HEK293 (cell line): Measurements from ENCODE around the gene CKMT2.

Experiments used
- HOXA7 ChIP-seq: sonication (generic); formaldehyde crosslinking; IDR thresholded peaks from 2 replicates; pipeline ENCODE4 v1.8.1; 2022; ENCODE audit warnings: missing genetic modification reagents, borderline replicate concordance
- HOXC10 ChIP-seq: sonication (generic); formaldehyde crosslinking; IDR thresholded peaks from 2 replicates; pipeline ENCODE4 v1.8.1; 2023; ENCODE audit warnings: mild to moderate bottlenecking, missing genetic modification reagents
- KLF10 ChIP-seq: fragments of 450-650 bp; IDR thresholded peaks from 2 replicates; pipeline ENCODE4 v1.5.1; 2018; ENCODE audit warnings: missing biosample characterization, mild to moderate bottlenecking, missing genetic modification characterization
- KLF8 ChIP-seq: fragments of 450-650 bp; formaldehyde crosslinking; IDR thresholded peaks from 2 replicates; pipeline ENCODE4 v1.5.1; 2016; ENCODE audit warnings: missing biosample characterization, missing genetic modification characterization
- MYNN ChIP-seq: fragments of 450-650 bp; formaldehyde crosslinking; IDR thresholded peaks from 2 replicates; pipeline ENCODE4 v1.5.1; 2016; ENCODE audit warnings: missing biosample characterization, missing genetic modification characterization, borderline replicate concordance
- MZF1 ChIP-seq: fragments of 450-650 bp; formaldehyde crosslinking; IDR thresholded peaks from 2 replicates; pipeline ENCODE4 v1.5.1; 2017; ENCODE audit warnings: missing biosample characterization, missing genetic modification characterization, borderline replicate concordance
- TCF7L2 ChIP-seq: IDR thresholded peaks from 2 replicates; pipeline ENCODE4 v1.6.1; 2011; ENCODE audit warnings: low read depth, mild to moderate bottlenecking, inconsistent platforms, low read length, moderate library complexity, borderline replicate concordance
- TRIM28 ChIP-seq: IDR thresholded peaks from 2 replicates; pipeline ENCODE4 v1.6.1; 2011; ENCODE audit warnings: low read length, control low read depth, borderline replicate concordance
- YY2 ChIP-seq: fragments of 450-650 bp; formaldehyde crosslinking; IDR thresholded peaks from 2 replicates; pipeline ENCODE4 v1.5.1; 2016; ENCODE audit warnings: missing biosample characterization, missing genetic modification characterization
- ZBTB21 ChIP-seq: fragments of 450-650 bp; formaldehyde crosslinking; IDR thresholded peaks from 2 replicates; pipeline ENCODE4 v1.5.1; 2017; ENCODE audit warnings: missing biosample characterization, missing genetic modification characterization
- ZNF302 ChIP-seq: fragments of 450-650 bp; formaldehyde crosslinking; IDR thresholded peaks from 2 replicates; pipeline ENCODE4 v1.5.1; 2016; ENCODE audit warnings: missing biosample characterization, missing genetic modification characterization, low read depth
- ZNF335 ChIP-seq: fragments of 450-650 bp; formaldehyde crosslinking; conservative IDR thresholded peaks from 2 replicates; pipeline ENCODE4 v1.5.1; 2016; ENCODE audit warnings: missing biosample characterization, missing genetic modification characterization
- ZNF514 ChIP-seq: fragments of 450-650 bp; formaldehyde crosslinking; IDR thresholded peaks from 2 replicates; pipeline ENCODE4 v1.5.1; 2016; ENCODE audit warnings: missing biosample characterization, missing genetic modification characterization
- ZNF529 ChIP-seq: fragments of 450-650 bp; formaldehyde crosslinking; IDR thresholded peaks from 2 replicates; pipeline ENCODE4 v1.5.1; 2017; ENCODE audit warnings: missing genetic modification characterization, missing biosample characterization; ENCODE audit not compliant: insufficient replicate concordance
- ZNF558 ChIP-seq: fragments of 450-650 bp; formaldehyde crosslinking; IDR thresholded peaks from 2 replicates; pipeline ENCODE4 v1.5.1; 2016; ENCODE audit warnings: missing biosample characterization, missing genetic modification characterization
- TF ChIP-seq, protein P1 (sequence below): fragments of 450-650 bp; IDR thresholded peaks from 2 replicates; pipeline ENCODE4 v1.5.1; 2018; ENCODE audit warnings: missing biosample characterization, missing genetic modification characterization
- TF ChIP-seq, protein P2 (sequence below): fragments of 450-650 bp; formaldehyde crosslinking; IDR thresholded peaks from 2 replicates; pipeline ENCODE4 v1.5.1; 2016; ENCODE audit warnings: missing biosample characterization, missing genetic modification characterization
- TF ChIP-seq, protein P3 (sequence below): fragments of 450-650 bp; formaldehyde crosslinking; IDR thresholded peaks from 2 replicates; pipeline ENCODE4 v1.5.1; 2016; ENCODE audit warnings: missing biosample characterization, missing genetic modification characterization
- TF ChIP-seq, protein P4 (sequence below): fragments of 450-650 bp; formaldehyde crosslinking; IDR thresholded peaks from 2 replicates; pipeline ENCODE4 v1.5.1; 2017; ENCODE audit warnings: missing biosample characterization, missing genetic modification characterization
- TF ChIP-seq, protein P5 (sequence below): fragments of 450-650 bp; formaldehyde crosslinking; IDR thresholded peaks from 2 replicates; pipeline ENCODE4 v1.5.1; 2017; ENCODE audit warnings: missing biosample characterization, missing genetic modification characterization
- TF ChIP-seq, protein P6 (sequence below): fragments of 450-650 bp; formaldehyde crosslinking; IDR thresholded peaks from 2 replicates; pipeline ENCODE4 v1.5.1; 2016; ENCODE audit warnings: missing biosample characterization, missing genetic modification characterization
- TF ChIP-seq, protein P7 (sequence below): fragments of 450-650 bp; formaldehyde crosslinking; IDR thresholded peaks from 2 replicates; pipeline ENCODE4; 2016; ENCODE audit warnings: missing biosample characterization, missing genetic modification characterization

The CKMT2 gene

DNA sequence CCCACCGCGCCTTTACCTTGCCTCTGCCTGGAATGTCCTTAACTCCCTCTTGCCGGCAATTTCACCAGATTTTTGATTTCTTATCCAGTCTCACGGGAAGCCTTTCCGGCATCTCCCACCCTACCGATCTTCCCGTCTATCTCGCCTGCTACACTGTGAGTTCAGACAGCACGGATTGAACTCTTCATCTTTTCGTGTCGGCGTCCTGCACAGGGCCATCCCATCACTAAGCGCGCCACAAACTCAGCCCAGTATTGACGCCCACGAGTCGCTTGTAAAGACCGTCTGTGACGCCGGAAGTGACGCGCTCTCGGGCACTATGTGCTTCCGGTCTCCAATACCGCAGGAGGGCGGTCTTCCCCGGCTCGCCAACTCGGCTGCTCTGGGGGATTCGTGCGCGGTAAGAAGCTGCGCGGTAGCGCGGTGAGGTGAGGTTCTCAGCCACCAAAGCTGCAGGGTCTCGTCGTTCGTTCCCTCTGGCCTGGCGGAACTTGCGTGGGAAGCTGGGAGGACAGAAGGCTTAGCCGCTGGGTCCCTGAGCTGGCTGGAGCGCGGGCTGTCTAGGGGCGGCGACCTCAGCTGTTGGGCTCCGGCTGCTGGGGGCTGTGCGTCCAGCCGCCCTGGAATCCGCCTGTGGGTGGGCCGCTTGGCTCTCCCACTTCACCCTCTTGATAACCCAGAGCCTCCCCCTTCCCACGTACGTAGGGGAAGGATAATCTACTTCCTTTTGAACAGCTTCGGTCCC is 68.3 kb downstream of the CKMT2 start, which contains the start of gene ZCCHC9 (continued):
- no peak for TF ChIP-seq ZNF514 (tag by site-specific recombination)
- no peak for TF ChIP-seq YY2
- no peak for TF ChIP-seq TRIM28
- peak; percentile 91 for TF ChIP-seq ZBTB21
- TF ChIP-seq ZNF335 (tag by site-specific recombination): peak; percentile 84
- TF ChIP-seq, protein P1, sequence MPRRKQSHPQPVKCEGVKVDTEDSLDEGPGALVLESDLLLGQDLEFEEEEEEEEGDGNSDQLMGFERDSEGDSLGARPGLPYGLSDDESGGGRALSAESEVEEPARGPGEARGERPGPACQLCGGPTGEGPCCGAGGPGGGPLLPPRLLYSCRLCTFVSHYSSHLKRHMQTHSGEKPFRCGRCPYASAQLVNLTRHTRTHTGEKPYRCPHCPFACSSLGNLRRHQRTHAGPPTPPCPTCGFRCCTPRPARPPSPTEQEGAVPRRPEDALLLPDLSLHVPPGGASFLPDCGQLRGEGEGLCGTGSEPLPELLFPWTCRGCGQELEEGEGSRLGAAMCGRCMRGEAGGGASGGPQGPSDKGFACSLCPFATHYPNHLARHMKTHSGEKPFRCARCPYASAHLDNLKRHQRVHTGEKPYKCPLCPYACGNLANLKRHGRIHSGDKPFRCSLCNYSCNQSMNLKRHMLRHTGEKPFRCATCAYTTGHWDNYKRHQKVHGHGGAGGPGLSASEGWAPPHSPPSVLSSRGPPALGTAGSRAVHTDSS (tag by site-specific recombination): no peak
- no peak for TF ChIP-seq HOXA7 (CRISPR knock-in tag)
- TF ChIP-seq HOXC10 (CRISPR knock-in tag): no peak
- TF ChIP-seq KLF10 (tag by site-specific recombination): no peak
- 0 out of 2 replicates have a peak, but pooled peaks have one; percentile 25 for TF ChIP-seq MZF1 (tag by site-specific recombination)
- no peak for TF ChIP-seq MYNN (tag by site-specific recombination)
- TF ChIP-seq, protein P2, sequence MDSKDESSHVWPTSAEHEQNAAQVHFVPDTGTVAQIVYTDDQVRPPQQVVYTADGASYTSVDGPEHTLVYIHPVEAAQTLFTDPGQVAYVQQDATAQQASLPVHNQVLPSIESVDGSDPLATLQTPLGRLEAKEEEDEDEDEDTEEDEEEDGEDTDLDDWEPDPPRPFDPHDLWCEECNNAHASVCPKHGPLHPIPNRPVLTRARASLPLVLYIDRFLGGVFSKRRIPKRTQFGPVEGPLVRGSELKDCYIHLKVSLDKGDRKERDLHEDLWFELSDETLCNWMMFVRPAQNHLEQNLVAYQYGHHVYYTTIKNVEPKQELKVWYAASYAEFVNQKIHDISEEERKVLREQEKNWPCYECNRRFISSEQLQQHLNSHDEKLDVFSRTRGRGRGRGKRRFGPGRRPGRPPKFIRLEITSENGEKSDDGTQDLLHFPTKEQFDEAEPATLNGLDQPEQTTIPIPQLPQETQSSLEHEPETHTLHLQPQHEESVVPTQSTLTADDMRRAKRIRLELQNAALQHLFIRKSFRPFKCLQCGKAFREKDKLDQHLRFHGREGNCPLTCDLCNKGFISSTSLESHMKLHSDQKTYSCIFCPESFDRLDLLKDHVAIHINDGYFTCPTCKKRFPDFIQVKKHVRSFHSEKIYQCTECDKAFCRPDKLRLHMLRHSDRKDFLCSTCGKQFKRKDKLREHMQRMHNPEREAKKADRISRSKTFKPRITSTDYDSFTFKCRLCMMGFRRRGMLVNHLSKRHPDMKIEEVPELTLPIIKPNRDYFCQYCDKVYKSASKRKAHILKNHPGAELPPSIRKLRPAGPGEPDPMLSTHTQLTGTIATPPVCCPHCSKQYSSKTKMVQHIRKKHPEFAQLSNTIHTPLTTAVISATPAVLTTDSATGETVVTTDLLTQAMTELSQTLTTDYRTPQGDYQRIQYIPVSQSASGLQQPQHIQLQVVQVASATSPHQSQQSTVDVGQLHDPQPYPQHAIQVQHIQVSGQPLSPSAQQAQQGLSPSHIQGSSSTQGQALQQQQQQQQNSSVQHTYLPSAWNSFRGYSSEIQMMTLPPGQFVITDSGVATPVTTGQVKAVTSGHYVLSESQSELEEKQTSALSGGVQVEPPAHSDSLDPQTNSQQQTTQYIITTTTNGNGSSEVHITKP (tag by site-specific recombination): peak; percentile 60; the same call in 1 of the 2 replicates
- TF ChIP-seq ZNF529 (tag by site-specific recombination): no peak
- TF ChIP-seq KLF8 (tag by site-specific recombination): peak; percentile 69; the same call in 1 of the 2 replicates
- TF ChIP-seq, protein P3, sequence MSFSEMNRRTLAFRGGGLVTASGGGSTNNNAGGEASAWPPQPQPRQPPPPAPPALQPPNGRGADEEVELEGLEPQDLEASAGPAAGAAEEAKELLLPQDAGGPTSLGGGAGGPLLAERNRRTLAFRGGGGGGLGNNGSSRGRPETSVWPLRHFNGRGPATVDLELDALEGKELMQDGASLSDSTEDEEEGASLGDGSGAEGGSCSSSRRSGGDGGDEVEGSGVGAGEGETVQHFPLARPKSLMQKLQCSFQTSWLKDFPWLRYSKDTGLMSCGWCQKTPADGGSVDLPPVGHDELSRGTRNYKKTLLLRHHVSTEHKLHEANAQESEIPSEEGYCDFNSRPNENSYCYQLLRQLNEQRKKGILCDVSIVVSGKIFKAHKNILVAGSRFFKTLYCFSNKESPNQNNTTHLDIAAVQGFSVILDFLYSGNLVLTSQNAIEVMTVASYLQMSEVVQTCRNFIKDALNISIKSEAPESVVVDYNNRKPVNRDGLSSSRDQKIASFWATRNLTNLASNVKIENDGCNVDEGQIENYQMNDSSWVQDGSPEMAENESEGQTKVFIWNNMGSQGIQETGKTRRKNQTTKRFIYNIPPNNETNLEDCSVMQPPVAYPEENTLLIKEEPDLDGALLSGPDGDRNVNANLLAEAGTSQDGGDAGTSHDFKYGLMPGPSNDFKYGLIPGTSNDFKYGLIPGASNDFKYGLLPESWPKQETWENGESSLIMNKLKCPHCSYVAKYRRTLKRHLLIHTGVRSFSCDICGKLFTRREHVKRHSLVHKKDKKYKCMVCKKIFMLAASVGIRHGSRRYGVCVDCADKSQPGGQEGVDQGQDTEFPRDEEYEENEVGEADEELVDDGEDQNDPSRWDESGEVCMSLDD (tag by site-specific recombination): no peak
- TF ChIP-seq, protein P4, sequence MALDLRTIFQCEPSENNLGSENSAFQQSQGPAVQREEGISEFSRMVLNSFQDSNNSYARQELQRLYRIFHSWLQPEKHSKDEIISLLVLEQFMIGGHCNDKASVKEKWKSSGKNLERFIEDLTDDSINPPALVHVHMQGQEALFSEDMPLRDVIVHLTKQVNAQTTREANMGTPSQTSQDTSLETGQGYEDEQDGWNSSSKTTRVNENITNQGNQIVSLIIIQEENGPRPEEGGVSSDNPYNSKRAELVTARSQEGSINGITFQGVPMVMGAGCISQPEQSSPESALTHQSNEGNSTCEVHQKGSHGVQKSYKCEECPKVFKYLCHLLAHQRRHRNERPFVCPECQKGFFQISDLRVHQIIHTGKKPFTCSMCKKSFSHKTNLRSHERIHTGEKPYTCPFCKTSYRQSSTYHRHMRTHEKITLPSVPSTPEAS (tag by site-specific recombination): no peak
- TF ChIP-seq, protein P5, sequence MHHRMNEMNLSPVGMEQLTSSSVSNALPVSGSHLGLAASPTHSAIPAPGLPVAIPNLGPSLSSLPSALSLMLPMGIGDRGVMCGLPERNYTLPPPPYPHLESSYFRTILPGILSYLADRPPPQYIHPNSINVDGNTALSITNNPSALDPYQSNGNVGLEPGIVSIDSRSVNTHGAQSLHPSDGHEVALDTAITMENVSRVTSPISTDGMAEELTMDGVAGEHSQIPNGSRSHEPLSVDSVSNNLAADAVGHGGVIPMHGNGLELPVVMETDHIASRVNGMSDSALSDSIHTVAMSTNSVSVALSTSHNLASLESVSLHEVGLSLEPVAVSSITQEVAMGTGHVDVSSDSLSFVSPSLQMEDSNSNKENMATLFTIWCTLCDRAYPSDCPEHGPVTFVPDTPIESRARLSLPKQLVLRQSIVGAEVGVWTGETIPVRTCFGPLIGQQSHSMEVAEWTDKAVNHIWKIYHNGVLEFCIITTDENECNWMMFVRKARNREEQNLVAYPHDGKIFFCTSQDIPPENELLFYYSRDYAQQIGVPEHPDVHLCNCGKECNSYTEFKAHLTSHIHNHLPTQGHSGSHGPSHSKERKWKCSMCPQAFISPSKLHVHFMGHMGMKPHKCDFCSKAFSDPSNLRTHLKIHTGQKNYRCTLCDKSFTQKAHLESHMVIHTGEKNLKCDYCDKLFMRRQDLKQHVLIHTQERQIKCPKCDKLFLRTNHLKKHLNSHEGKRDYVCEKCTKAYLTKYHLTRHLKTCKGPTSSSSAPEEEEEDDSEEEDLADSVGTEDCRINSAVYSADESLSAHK (tag by site-specific recombination): no peak
- TF ChIP-seq, protein P6, sequence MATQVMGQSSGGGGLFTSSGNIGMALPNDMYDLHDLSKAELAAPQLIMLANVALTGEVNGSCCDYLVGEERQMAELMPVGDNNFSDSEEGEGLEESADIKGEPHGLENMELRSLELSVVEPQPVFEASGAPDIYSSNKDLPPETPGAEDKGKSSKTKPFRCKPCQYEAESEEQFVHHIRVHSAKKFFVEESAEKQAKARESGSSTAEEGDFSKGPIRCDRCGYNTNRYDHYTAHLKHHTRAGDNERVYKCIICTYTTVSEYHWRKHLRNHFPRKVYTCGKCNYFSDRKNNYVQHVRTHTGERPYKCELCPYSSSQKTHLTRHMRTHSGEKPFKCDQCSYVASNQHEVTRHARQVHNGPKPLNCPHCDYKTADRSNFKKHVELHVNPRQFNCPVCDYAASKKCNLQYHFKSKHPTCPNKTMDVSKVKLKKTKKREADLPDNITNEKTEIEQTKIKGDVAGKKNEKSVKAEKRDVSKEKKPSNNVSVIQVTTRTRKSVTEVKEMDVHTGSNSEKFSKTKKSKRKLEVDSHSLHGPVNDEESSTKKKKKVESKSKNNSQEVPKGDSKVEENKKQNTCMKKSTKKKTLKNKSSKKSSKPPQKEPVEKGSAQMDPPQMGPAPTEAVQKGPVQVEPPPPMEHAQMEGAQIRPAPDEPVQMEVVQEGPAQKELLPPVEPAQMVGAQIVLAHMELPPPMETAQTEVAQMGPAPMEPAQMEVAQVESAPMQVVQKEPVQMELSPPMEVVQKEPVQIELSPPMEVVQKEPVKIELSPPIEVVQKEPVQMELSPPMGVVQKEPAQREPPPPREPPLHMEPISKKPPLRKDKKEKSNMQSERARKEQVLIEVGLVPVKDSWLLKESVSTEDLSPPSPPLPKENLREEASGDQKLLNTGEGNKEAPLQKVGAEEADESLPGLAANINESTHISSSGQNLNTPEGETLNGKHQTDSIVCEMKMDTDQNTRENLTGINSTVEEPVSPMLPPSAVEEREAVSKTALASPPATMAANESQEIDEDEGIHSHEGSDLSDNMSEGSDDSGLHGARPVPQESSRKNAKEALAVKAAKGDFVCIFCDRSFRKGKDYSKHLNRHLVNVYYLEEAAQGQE (tag by site-specific recombination): no peak
- TF ChIP-seq, protein P7, sequence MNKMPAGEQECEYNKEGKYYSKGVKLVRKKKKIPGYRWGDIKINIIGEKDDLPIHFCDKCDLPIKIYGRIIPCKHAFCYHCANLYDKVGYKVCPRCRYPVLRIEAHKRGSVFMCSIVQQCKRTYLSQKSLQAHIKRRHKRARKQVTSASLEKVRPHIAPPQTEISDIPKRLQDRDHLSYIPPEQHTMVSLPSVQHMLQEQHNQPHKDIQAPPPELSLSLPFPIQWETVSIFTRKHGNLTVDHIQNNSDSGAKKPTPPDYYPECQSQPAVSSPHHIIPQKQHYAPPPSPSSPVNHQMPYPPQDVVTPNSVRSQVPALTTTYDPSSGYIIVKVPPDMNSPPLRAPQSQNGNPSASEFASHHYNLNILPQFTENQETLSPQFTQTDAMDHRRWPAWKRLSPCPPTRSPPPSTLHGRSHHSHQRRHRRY: no peak
- TF ChIP-seq TCF7L2: no peak
- TF ChIP-seq ZNF558 (tag by site-specific recombination): no peak
- no peak for TF ChIP-seq ZNF302 (tag by site-specific recombination)
